IPS DF 4.7 (cell line): ENCODE measurements around the gene AFP.

Experiments
- DNase-seq: peaks from one replicate; pipeline ENCODE4 v3.0.0-alpha.2; 2013; ENCODE audit warnings: low spot score; ENCODE audit errors: extremely low read depth

Gene AFP

DNA sequence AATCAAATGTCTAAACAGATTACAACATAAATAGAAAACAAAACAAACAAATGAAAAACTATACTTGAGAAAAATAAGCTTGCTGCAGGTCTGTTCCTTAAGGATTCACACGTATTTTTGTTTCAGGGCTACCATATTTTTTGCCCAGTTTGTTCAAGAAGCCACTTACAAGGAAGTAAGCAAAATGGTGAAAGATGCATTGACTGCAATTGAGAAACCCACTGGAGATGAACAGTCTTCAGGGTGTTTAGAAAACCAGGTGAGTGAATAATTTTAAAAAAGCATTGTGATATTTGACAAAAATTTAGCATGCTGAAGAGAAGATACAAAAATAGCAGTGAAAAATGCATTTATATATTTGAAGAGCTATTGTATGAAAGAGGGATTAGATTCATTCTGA lies 2.0 kb downstream of the AFP start:
- no peak for DNase-seq

DNA sequence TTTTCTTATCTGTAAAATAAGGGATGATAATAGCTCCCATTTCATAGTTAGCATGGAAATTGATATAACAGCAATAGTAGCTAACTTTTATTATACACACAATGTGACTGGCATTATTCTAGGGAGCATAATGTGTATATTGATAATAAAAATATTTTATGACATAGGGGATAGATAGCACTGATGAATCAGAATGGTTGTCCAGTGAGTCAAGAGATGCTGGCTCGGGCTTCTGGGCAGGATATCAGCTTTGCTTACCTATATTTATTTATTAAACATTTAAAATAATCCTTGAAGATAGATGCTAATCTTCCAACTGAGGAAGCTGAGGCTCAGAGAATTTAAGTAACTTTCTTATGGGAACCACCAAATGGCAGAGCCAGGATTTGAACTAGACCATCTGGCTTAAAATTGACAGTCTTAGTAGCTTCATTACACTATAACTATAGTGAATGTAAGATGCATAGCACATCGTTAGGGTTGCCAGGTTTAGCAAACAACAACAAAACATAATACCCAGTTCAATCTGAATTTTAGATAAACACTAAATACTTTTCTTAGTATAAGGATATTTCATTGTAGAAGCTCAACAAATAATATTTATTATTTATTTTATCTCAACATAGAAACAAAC lies 2.7 kb downstream of the AFP start:
- DNase-seq: no peak

DNA sequence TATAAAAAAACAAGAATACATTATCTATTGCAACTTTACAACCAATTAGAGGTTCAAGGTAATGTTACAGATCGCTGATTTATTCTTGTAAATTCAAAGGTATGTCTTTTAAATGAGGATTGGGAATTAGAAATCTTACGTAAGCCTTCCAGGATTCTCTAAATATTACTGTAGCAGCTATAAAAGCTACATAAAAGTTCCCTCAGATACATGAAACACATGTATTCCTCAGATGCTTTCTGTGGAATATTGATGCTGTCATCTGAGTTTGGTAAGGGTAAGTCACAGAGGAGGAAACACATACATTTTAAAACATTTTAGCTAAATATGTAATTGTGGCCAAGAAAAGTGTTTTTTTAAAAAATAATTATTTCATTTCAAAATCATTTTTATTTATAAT lies 3.4 kb downstream of the AFP start:
- DNase-seq: no peak

DNA sequence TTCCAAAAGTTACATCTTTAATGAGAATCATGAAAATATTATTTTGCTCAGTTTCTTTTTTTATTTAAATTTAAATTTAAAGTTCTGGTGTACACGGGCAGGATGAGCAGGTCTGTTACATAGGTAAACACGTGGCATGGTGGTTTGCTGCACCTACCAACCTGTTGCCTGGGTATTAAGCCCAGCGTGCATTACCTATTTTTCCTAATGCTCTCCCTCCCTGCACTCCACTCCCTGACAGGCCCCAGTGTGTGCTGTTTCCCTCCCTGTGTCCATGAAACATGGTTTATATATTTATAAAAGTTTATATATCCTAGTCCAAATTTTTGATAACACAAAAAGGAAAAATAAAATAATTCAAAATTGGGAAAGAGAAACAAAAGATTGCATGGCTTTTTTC lies 4.0 kb downstream of the AFP start:
- DNase-seq: no peak

DNA sequence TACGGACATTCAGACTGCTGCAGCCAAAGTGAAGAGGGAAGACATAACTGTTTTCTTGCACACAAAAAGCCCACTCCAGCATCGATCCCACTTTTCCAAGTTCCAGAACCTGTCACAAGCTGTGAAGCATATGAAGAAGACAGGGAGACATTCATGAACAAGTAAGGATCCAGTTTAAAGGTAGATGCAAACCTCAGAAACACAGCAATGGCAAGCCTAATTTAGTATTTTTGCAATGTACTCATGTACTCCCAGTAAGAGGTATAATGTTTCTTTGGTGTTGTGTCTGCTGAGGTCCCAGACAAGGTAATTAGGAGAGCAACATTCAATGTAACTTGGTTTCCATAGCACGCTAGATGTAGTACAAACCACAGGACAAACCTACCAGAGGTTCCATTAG lies 4.6 kb downstream of the AFP start:
- no peak for DNase-seq

DNA sequence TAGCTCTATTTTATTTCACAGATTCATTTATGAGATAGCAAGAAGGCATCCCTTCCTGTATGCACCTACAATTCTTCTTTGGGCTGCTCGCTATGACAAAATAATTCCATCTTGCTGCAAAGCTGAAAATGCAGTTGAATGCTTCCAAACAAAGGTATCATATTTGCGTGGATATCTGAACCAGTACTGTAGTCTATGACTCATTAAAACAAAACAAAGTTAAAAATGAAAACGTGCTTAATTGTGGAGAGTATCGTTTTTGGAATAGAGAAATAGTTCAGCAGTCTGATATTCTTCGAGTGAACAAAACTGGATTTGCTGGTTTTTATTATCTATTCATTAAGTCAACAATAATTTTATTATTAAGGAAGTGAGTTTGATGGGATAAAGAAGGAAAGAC lies 6.3 kb downstream of the AFP start:
- no peak for DNase-seq

DNA sequence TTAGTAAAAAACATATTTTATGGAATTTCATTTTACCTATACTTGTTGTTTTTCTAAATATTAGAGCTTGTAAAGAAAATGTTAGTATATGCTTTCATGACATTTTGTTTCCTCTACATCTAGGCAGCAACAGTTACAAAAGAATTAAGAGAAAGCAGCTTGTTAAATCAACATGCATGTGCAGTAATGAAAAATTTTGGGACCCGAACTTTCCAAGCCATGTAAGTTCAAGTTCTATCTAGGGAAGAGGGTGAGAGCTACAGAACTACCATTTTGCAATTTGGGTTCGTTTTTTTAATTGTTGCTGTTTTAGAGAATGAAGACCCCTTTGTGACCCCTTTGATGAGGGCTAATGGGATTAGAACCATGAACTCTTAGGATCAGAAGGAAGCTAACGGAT lies 7.2 kb downstream of the AFP start:
- no peak for DNase-seq

DNA sequence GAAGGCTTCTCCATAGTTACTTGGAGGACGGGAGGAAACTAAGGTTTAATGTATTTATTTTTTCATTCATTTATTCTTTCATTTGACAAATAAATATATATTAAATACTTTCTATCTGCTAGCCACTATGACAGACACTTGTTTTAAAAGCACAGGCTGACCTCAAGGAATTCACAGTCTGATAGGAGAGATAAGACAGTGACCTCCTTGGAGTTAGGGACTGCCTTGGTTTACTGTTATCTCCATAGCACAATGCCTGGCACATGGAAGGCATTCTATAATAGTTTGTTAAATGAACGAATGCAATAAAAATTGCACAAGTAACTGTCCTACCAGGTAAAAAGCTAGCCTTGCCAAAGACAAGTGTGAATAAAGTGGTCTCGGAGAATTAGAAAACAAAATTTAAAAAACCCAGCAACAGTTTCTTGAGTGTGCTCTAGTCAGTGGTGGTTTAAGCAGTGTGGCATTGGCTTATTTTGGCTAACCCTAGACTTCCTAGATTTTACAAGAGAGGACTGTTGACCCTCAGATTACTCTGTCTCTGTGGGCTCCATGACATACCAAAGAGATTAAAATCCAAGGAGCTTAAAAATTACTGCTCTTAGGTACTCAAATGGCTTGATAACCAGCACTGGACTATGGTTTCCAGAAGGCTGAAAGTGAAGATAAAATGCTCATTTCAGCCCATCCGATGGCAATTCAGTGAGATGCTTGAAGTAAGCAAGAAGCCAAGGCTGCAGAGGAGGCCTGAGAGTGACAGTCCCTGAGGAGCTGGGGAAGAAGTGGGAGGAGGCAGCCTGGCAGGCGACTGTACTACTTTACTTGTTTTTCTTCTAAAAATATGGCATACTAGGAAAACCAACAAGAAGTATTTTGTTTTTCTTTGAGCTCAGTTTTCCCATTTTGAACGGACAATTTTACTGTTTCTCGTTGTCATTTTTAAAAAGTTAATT lies 9.6 kb downstream of the AFP start:
- DNase-seq: no peak

DNA sequence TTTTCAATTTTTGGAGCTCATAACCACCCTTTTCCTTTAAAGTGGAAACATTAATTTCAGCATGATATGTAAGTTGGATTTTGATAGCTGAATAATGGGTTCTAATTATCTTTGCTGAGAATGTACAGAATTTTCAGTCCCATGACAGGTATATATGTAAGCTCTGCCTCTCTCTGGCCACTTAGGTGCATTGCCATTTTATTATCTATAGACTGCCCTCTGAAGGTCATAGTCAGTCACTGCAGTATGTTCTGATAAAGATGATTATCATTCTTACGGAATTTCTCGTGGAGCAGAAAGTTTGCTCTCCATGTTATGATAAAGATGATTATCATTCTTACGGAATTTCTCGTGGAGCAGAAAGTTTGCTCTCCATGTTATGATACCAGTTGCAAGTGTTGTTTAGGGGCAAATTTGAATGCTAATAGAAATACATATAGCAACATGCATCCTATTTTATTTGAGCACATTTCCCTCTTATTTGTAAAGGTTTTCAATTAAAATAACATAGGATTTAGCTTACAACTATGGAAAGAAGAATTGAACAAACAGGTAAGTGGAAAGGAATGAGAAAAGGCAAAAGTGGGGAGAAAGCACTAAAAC lies 10.4 kb downstream of the AFP start:
- DNase-seq: no peak

DNA sequence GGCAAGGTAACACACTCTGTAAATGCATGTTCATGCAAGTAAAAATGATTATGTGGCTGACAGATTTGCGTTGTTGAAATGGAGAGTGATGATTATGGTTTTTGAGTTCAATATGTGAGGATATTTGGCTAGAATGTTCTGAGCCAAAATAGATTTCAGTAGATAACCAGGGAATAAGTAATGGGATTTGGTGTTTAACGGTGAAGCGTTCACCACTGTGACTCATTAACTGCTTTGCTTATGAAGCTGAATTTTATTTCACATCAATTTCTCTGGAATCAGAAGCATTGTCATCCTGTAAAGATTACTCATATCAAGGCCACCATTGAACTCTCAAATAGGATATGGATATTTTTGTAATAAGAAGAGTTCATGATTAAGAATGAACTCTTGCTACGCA lies 11.7 kb downstream of the AFP start:
- DNase-seq: no peak

DNA sequence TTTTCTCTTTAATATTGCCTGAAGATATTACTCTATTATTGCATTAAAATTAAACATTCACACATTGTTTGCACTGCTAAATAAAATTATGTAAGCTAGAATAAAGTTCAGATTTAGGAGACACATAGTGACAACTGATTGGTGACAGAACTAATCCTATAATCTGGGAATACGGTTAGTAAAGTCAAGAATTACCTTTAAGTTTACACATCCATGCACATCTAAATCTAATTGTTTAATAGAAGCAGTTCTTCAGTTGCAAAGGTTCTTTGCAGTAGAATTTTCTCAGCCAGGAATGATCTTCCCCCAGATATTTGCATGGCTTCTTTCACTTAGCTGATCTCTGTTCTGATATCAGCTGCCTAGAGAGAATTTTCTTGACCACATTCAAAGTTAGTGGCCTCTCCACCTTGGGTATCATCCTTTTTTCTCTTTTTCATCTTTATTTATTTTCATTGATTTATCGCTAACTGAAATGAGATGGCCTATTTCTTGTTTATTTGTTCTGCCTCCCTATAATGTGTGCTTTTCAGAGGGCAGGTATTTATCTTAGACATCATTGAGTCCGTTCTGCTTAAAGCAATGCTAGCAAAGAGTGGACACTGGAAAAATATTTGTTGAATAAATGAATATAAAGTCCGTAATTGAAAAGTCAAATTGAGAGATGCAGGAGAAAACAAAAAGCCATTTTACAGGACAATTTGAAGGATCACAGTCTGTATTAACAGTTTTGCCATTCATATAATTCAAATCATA lies 12.6 kb downstream of the AFP start:
- DNase-seq: no peak

DNA sequence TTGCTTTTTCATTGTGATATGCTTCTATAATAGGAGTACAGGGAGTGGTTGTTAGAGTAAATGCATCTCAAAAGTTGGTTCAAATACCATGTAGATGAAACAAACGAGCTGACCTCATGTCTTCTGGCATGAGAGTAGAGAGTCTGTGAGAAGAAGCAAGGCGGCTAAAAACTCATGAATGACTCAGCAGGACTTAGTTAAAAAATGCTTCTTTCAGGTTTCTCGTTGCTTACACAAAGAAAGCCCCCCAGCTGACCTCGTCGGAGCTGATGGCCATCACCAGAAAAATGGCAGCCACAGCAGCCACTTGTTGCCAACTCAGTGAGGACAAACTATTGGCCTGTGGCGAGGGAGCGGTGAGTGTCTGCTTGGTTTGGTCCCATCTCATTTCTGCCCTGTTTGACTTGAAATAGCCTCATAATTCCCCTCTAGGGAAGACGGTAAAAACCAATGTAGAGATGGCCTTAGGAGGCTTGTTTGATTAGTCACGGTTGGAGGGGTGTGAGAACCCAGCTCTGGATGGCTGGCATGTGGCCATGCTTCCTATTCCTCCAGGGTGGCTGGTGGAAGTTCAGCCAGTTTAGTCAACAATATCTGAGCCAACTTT lies 14.5 kb downstream of the AFP start:
- DNase-seq: no peak

DNA sequence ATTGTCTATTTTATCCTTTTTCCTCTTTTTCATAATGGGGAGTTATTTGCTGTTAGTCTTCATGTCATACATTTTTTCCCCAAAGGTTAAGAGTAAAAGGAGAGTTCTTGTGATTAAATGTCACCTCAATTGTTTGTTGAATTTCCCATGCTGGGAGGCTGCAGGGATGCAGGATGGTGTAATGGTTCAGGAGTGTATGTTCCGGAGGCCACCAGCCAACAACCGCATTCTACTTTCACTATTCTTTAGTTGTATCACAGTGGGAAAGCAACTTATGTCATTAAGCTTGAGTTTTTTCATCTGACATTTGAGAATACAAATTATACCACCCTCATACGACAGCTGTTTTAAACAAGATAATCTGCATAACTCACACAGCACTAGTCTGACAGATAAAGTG lies 15.4 kb downstream of the AFP start:
- peak; percentile 74 for DNase-seq

DNA sequence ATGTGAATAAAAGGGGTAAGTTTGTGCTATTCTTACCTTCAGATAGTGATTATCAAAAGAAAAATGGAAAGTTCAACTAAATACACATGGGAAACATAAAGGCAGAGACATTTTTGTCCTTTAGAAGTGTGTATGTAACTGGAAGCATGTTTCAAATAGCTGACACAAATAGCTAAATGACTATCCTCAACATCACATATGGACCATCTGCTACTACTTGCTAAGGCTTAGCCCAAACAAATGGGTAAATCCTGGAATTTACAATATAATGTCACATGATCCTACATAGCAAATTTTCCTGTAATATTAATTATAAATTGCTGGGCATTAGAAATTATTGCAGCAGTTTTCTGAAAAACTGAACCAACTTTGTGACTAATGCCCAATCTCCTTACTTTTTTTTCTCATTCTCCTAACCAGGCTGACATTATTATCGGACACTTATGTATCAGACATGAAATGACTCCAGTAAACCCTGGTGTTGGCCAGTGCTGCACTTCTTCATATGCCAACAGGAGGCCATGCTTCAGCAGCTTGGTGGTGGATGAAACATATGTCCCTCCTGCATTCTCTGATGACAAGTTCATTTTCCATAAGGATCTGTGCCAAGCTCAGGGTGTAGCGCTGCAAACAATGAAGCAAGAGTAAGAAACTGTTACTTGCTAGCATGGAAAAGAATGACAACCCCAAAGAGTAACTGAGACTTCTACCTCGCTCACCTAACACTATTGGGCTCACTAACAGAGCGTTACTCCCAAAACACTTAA lies 16.1 kb downstream of the AFP start:
- no peak for DNase-seq

DNA sequence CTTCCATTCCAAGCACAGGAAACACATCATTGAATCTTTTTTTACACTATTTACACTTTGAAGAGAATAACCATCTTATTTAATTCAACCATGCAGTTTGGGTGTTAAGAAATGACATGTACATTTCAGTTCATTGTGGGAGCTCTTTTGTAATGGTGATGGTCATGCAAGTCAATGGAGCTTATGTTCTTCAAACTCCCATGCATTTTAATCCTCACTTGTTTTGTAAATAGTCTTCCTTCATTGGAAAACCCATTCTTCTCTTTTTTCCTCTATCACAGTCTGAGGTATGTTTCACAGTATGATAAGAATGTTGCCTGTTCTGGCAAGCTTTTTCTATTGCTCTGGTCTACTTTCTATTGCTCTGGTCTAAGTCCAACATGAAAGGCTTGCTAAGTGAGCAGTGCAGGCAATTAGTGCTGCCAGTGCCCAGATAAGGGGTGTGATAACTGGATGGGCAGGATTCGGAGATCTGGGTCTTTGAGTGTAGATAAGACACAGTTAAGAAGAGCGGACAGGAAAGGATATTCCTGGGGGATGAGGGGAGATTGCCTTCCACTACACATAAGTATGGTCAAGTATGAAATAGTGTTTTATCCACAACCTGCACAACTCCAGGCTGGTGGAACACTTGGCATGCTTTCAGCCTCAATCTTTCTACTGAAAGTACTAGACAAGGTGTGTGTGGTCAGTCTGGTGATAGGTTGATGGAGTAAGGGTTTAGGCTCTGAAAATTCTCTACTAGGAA lies 17.1 kb downstream of the AFP start:
- DNase-seq: no peak

DNA sequence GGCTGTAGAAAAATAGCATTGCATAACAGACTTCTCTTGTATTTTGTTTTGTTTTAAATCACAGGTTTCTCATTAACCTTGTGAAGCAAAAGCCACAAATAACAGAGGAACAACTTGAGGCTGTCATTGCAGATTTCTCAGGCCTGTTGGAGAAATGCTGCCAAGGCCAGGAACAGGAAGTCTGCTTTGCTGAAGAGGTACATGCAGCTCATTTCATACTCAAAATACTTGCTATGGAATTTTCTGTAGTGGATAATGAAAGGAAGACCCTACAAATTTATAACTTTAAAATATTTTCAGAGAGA lies 17.6 kb downstream of the AFP start:
- no peak for DNase-seq

DNA sequence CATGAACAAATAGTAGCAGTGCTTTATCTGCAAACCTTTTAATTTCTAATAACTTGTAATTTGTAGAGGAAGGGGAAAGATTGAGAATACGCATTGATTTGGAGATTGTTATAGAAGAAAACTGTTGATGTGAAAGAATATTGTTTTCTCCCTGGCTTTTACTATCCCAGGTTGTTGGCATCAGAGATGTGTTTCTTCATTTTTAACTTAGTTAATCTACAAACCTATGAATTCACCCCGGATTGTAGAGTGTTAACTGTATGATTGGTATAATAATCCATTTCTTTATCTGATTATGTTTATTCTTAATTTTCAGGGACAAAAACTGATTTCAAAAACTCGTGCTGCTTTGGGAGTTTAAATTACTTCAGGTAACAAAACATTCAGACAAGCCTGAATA lies 18.9 kb downstream of the AFP start:
- no peak for DNase-seq

DNA sequence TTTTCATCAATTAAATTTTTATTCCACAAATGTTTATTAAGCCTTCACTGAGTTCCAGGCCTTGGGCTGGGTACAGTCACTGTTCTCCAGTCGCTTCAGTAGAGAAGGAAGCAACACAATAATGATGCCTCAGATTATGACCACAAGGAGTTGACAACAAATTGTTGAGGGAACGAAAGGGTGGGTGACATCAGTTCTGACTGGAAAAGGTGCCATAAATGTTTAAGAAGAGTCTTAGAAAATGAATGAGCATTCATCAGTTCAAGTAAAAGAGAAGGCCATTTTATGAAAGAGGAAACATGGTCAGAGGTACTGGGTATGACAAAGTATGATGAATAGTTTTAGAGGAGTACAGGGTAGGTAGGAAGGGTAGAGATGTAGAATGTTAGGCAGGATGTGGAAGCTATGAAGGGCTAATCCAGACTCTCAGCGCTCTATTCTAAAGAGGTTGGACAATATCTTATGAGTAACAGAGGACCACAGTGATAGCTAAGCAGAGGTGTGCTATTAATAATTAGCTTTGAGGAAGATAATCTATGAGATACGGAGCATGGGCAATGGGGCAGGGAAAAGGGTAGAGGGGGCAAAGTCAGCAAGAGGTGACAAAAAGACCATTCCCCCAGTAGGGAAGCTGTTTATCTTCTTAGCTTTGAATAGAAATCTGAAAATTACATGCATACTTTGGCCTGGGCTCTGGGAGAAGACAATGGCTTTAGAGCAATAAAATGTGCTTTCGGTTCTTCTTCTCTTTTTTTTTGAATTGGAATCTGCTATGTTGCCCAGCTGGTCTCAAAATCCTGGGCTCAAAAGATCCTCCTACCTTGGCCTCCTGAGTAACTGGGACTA lies 20.4 kb downstream of the AFP start:
- no peak for DNase-seq
